ENCODE measurements around the gene SH2D3A. TPM values are rescaled to one million over a fixed set of nuclear protein-coding genes. Genes with fewer than 3 reads are reported as not detected.
"Not testable (repeated sequence)": the region's sequence is repeated elsewhere in the genome, so short reads cannot be mapped to it uniquely, and the experiment has no call there.

The SH2D3A gene
- polyA plus RNA-seq, 1 donor (not counting 4 experiments of a cell fraction or from before 2014, with no cell fraction given): 24.9 TPM

- dilution Hi-C loops (cut with MboI; ENCODE audit: extremely low pct_ligation_motif_present, low sequenced_read_pairs): no loop called here
- H3K4me1 ChIP-seq (ENCODE audit: control insufficient read depth, extremely low read depth, insufficient read depth, low read length): no peaks in the 10 kb centered on the region
- H4K20me1 ChIP-seq (ENCODE audit: control insufficient read depth, extremely low read depth, insufficient read depth, low read length): no peaks in the 10 kb centered on the region
- H3K9me1 ChIP-seq (ENCODE audit: control insufficient read depth, extremely low read depth, insufficient read depth, low read length): no peaks in the 10 kb centered on the region
- no peaks in the 10 kb centered on the region for H3K36me3 ChIP-seq (ENCODE audit: control insufficient read depth in 2 of 2, extremely low read depth in 1 of 2, insufficient read depth in 2 of 2, low read length in 2 of 2)
- H3K4me3 ChIP-seq (ENCODE audit: control insufficient read depth in 2 of 3, extremely low read depth in 1 of 3, insufficient read depth in 2 of 3, low read depth in 1 of 3, low read length in 3 of 3): no peak overlapping the region
- H3K9me3 ChIP-seq (ENCODE audit: control insufficient read depth, low read depth, low read length): no peaks in the 10 kb centered on the region
- no peaks in the 10 kb centered on the region for H3K79me2 ChIP-seq (ENCODE audit: control insufficient read depth, insufficient read depth, low read length)
- H3K27ac ChIP-seq (ENCODE audit: control insufficient read depth, insufficient read depth, low read length): no peak overlapping the region
- H2AFZ ChIP-seq (ENCODE audit: control insufficient read depth, low read length): no peak overlapping the region
- no peak for TF ChIP-seq EZH2 (IDR thresholded peaks at IDR 0.05; ENCODE audit: low read length)
- no peak for TF ChIP-seq CTCF (optimal IDR thresholded peaks at IDR 0.05 in 1 of 3, IDR thresholded peaks at IDR 0.05 in 1 of 3, conservative IDR thresholded peaks at IDR 0.05 in 1 of 3; ENCODE audit: extremely low read depth in 1 of 3, insufficient read depth in 2 of 3, low read length in 3 of 3)
- FAIRE-seq (no peak), DNase-seq (ENCODE audit: low read depth, low spot score) (no peak)
- no peak overlapping the region for H3K9ac ChIP-seq (ENCODE audit: control insufficient read depth, extremely low read depth, insufficient read depth, low read length)
- H3K27me3 ChIP-seq (ENCODE audit: control insufficient read depth, extremely low read depth, insufficient read depth, low read length): no peaks in the 10 kb centered on the region
- no peak overlapping the region for H3K4me2 ChIP-seq (ENCODE audit: control insufficient read depth, extremely low read depth, insufficient read depth, low read depth, low read length)
These were observed 5.7 kb upstream of the SH2D3A start for GRCh38 chr19:6772866-6773322.

- dilution Hi-C loops (cut with MboI; ENCODE audit: extremely low pct_ligation_motif_present, low sequenced_read_pairs): no loop called here
- no peaks in the 10 kb centered on the region for H3K9me3 ChIP-seq (ENCODE audit: control insufficient read depth, low read depth, low read length)
- no peaks in the 10 kb centered on the region for H3K27me3 ChIP-seq (ENCODE audit: control insufficient read depth, extremely low read depth, insufficient read depth, low read length)
- H3K27ac ChIP-seq (ENCODE audit: control insufficient read depth, insufficient read depth, low read length): no peak within 1 kb of the TSS
- H3K9ac ChIP-seq (ENCODE audit: control insufficient read depth, extremely low read depth, insufficient read depth, low read length): no peak within 1 kb of the TSS
- no peak for FAIRE-seq
- no peak within 1 kb of the TSS for H2AFZ ChIP-seq (ENCODE audit: control insufficient read depth, low read length)
- DNase-seq (ENCODE audit: low read depth, low spot score): no peak
- H3K36me3 ChIP-seq (ENCODE audit: control insufficient read depth in 2 of 2, extremely low read depth in 1 of 2, insufficient read depth in 2 of 2, low read length in 2 of 2): no peaks in the 10 kb centered on the region
- H3K79me2 ChIP-seq (ENCODE audit: control insufficient read depth, insufficient read depth, low read length): no peaks in the 10 kb centered on the region
- no peaks in the 10 kb centered on the region for H3K9me1 ChIP-seq (ENCODE audit: control insufficient read depth, extremely low read depth, insufficient read depth, low read length)
- H3K4me3 ChIP-seq (ENCODE audit: control insufficient read depth in 2 of 3, extremely low read depth in 1 of 3, insufficient read depth in 2 of 3, low read depth in 1 of 3, low read length in 3 of 3): no peak within 1 kb of the TSS
- no peaks in the 10 kb centered on the region for H3K4me1 ChIP-seq (ENCODE audit: control insufficient read depth, extremely low read depth, insufficient read depth, low read length)
- TF ChIP-seq CTCF (optimal IDR thresholded peaks at IDR 0.05 in 1 of 3, IDR thresholded peaks at IDR 0.05 in 1 of 3, conservative IDR thresholded peaks at IDR 0.05 in 1 of 3; ENCODE audit: extremely low read depth in 1 of 3, insufficient read depth in 2 of 3, low read length in 3 of 3) (peak in 2 of 3 experiments; percentile 21 to 28), EZH2 (IDR thresholded peaks at IDR 0.05; ENCODE audit: low read length) (no peak)
- no peak within 1 kb of the TSS for H3K4me2 ChIP-seq (ENCODE audit: control insufficient read depth, extremely low read depth, insufficient read depth, low read depth, low read length)
- no peaks in the 10 kb centered on the region for H4K20me1 ChIP-seq (ENCODE audit: control insufficient read depth, extremely low read depth, insufficient read depth, low read length)
These were observed 5.0 kb upstream of the SH2D3A start, which contains the start of gene VAV1 for GRCh38 chr19:6772028-6772865. TSS of gene VAV1 (plus strand) at chr19:6772708. CDS start at chr19:6772808, 100 bp downstream.

GRCh38 chr19:6771648-6772027, 4.4 kb upstream of the SH2D3A start:
- H4K20me1 ChIP-seq (ENCODE audit: control insufficient read depth, extremely low read depth, insufficient read depth, low read length); H3K9ac ChIP-seq (ENCODE audit: control insufficient read depth, extremely low read depth, insufficient read depth, low read length); DNase-seq (ENCODE audit: low read depth, low spot score); H3K27me3 ChIP-seq (ENCODE audit: control insufficient read depth, extremely low read depth, insufficient read depth, low read length); FAIRE-seq; H3K27ac ChIP-seq (ENCODE audit: control insufficient read depth, insufficient read depth, low read length); H3K4me1 ChIP-seq (ENCODE audit: control insufficient read depth, extremely low read depth, insufficient read depth, low read length); H3K36me3 ChIP-seq (ENCODE audit: control insufficient read depth in 2 of 2, extremely low read depth in 1 of 2, insufficient read depth in 2 of 2, low read length in 2 of 2); H3K4me2 ChIP-seq (ENCODE audit: control insufficient read depth, extremely low read depth, insufficient read depth, low read depth, low read length); dilution Hi-C loops (cut with MboI; ENCODE audit: extremely low pct_ligation_motif_present, low sequenced_read_pairs); H3K4me3 ChIP-seq (ENCODE audit: control insufficient read depth in 2 of 3, extremely low read depth in 1 of 3, insufficient read depth in 2 of 3, low read depth in 1 of 3, low read length in 3 of 3); H2AFZ ChIP-seq (ENCODE audit: control insufficient read depth, low read length); H3K9me3 ChIP-seq (ENCODE audit: control insufficient read depth, low read depth, low read length); H3K9me1 ChIP-seq (ENCODE audit: control insufficient read depth, extremely low read depth, insufficient read depth, low read length); H3K79me2 ChIP-seq (ENCODE audit: control insufficient read depth, insufficient read depth, low read length): not testable (repeated sequence)
